Umbilical cord (tissue), 2 donors: ENCODE results near the gene ANK2. TPM values are rescaled to one million over a fixed set of nuclear protein-coding genes. Genes with fewer than 3 reads are reported as not detected.

Experiments
- DNase-seq: peaks from one replicate; pipeline ENCODE4 v3.0.0-alpha.2; 2015; ENCODE audit warnings: low spot score
- total RNA-seq: library from RNA; depleted of rRNA; stranded (reverse); fragments of >200 nt; gene quantifications from one replicate; pipeline ENCODE4 v1.2.3, GENCODE V29; 2014; ENCODE audit warnings: low replicate concordance; ENCODE audit not compliant: insufficient read depth

The ANK2 gene
- total RNA-seq, 1 donor from 2014 or later = 36.8 TPM

DNA sequence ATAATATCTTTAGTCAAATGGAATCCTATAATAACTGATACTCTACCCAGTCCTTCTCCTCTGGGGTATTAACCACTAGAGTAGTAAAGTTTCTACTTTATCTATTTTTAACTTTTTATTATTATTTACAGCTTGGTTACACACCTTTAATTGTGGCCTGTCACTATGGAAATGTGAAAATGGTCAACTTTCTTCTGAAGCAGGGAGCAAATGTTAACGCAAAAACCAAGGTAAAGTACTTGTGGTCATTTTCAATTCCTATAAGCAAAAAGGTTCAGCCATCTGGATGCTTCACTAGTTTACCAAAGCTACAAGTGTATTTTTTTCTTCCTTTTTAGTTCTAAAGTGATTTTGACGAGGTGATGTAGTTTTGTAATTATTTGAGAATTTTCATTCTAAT, 238.8 kb downstream of the ANK2 start:
- DNase-seq = no peak

GRCh38 chr4:113288696-113289095, 239.2 kb downstream of the ANK2 start:
- DNase-seq = peak; percentile 63

DNA sequence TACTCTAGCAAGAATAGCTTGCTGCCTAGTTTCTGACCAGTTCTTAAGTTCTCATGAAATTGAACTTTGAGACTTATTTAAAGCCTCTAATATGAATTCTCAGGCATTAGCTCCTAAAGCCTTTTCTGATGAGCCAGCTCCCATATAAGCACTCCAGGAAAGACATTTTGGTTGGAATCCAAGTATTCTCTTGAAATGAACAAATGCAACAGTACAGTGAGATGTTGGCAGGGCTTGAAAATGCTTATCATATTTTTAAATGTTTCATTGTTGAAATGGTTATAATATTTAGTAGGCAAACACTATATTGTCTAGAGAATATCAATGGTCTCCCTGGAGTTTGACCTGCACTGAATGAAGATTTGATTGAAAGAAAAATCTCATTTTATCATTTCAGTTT, 240.3 kb downstream of the ANK2 start:
- DNase-seq = peak; percentile 76

- DNase-seq = no peak
These were observed 241.2 kb downstream of the ANK2 start for GRCh38 chr4:113290666-113291065.

GRCh38 chr4:113292371-113293042, 243.1 kb downstream of the ANK2 start:
- peak; percentile 35 for DNase-seq

DNA sequence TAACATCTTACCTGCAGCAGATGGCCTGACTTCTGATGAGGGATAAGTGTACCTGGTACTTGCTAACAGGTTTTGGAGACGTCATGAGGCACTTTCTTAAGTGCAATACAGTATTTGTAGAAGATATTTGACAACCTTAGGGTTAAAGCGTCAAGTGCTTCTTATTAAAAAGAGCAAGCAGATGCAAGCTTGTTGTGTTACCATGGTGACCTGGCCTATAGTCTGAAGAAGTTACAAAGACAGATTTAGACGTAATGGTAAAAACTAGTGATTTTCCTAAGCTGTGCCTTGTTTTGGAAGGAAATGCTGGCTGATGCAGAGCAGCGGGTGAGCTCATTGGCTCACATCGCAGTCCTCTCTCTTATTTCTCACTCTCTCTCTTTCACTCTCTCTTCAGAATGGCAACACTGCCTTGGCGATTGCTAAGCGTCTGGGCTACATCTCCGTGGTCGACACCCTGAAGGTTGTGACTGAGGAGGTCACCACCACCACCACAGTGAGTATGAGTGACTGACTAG, 243.6 kb downstream of the ANK2 start:
- DNase-seq = peak; percentile 78

- DNase-seq = no peak
These were observed 244.2 kb downstream of the ANK2 start for GRCh38 chr4:113293674-113294073.

GRCh38 chr4:113294908-113295307, 245.5 kb downstream of the ANK2 start:
- DNase-seq = no peak

DNA sequence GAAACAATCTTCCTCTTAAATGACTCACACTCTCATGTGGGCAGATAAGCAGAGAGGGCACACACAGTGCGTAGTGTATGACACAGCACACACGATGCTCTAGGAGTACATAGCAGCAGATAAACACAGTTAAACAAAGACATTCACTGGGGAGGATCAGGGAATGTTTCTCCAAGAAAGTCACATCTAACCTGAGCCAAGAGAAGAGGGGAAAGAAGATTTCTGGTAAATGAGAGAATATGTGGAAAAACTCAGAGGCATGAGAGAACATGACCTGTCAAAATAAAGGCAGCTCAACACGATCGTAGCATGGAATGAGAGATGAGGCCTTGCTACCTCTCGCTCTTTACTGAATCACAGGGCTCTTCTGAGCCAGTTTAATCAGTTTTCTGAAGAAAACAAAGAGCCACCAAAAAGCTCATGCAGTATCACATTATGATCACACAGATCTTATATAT, 251.0 kb downstream of the ANK2 start:
- DNase-seq = no peak

DNA sequence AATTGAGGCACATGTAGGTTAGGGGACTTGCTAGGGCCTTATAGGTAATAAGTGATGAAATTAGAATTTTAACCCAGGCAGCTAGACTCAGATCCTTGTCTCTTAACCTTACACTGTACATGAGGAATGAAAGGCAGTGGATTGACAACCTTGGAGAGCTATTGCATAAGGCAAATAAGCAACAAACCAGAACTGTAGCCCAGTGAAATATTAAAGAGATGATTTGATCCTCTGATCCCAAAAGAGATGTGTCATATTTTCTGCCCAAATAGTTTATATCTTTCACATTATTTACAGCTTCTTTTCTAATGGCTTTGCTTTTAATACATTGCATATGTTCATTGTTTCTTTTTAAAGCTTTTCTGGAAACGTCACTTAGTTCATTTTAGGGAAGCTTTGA, 252.6 kb downstream of the ANK2 start:
- no peak for DNase-seq

DNA sequence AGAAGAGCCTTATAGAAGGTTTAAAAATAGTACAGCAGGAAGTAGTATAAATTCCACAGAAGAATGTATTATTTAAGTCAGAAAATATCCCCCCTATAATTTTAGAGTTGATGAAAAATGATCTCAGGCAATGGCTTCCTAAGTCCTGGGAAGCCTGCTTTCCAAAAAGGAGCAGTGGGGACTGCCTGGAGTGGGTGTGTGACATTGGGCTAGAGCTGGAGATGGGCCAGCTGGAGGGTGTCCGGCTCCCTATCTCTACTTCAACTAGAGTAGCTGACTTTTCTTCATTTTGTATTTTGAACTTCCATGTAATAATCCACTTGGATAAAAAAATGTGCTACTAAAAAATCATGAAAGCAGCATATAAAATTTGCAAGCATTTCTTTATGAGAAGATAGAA, 253.9 kb downstream of the ANK2 start:
- no peak for DNase-seq

GRCh38 chr4:113311047-113311446, 261.6 kb downstream of the ANK2 start:
- DNase-seq = no peak

DNA sequence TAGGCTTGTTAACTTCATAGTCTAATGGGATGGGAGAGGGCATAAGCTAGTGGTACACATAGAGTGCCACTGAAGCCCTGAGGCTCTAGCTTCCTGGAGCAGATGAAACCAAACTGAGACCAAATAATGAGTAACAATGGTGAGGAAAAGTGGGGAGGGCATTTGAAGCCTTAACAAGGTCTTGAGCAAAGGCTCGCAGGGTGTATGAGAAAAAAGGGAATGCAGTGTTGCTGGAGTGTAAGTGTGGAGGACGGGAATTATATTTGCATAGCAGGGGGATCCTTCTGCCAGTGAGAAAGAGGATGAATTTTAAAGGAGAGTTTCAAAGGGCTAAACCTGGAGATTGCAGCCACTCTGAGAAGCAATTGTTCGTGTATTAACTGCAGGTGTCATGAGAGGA, 263.1 kb downstream of the ANK2 start:
- no peak for DNase-seq

DNA sequence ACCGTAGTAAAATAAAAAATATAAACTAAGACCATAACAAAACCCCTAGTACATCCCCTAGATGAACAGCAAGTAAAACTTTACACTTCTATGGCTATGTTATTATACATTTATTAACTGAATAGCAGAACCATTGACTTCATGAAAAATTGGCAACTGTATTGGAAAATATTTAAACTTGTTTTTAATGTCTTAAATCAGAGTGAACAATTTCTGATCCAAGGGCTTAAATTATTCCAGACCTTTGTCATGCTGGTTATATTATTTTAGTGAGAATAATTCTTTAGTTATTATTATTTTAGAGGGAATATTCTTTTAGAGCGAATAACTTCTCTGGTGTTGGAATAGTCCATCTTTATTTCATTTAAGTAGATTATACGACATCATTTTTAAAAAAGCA, 265.0 kb downstream of the ANK2 start:
- no peak for DNase-seq

DNA sequence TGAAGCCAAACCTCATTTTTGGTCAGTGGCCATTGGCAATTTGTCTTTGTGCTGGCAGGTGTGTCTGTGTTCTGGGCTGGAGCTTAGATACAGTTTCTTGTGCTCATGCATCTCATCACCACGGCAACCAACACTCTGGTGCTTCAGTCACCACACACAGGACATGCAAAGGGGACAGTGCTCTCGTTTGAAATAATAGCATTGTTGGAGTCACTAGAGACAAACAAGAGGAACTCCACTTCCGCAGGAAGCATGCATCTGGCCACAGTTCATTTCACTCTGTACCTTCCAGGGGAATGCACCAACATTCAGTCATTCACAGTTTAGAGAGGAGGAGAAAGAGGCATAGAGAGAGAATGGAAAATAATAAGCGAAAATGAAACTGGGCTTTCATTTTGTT, 267.4 kb downstream of the ANK2 start:
- DNase-seq = no peak

DNA sequence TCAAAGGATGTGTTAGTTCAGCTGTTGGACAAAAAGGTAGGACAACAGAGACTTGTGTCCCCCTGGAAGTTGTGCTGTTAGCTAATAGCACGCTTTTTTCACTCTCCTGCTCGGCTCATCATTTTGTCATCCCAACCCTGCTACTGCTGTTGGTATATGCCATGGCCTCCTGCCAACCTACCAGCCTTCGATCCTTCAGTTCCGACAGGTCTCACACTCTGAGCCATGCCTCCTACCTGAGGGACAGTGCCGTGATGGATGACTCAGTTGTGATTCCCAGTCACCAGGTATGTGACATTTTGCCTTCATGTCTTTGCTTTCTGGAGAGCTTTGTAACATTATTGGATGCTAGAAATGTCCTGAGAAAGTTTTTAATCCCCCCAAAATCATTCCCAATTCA, 268.1 kb downstream of the ANK2 start:
- DNase-seq = no peak

GRCh38 chr4:113322736-113323135, 273.3 kb downstream of the ANK2 start:
- DNase-seq = no peak

DNA sequence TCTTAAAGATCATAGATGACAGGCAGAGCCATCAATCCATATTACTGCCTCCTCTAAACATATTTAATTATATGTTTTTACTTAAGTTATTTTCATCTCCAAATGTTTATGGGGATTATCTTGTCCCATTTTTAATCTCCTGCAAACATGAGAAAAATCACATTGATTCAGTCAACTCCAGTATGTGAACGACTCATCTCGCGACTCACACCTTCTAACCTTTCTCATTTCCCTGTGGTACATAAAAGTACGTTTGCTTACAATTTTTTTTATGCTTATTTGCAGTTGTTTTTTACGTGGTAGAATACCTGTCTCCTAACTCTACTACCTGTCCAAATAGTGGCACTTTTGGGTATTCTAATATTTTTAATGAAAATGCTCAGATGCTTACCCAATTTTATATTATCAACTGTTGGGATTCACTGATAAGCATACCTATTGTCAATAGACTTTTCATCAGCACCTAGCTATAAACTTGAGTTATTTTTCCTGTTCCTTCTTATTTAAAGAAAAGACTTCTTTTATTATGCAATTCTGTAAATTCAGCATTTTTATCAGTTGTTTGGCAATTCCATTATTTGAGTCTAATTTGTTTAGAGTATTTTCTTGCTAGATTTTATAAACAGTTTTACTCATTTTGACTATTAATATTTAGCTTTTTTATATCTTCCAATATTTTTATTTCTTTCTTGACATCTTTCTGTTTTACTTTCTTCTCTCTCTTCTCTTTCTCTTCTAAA, 276.6 kb downstream of the ANK2 start:
- DNase-seq = no peak

DNA sequence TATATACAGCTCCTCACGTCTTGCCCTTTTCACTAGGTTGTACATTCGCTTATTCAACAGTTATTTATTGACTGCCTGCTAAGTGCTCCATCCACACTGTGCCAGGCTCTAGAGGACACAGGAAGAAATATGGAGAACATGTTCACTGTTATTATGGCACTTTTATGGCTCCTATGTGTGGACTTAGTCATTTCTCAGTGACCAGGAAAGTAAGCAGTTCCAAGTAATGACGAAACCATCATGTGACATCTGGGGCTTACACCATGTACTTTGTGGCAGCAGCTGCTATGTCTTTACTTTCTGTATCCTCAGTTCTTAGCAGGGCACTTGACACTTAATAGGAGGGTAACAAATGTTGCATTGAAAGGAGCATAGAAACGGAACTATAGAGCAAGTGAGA, 278.0 kb downstream of the ANK2 start:
- no peak for DNase-seq

DNA sequence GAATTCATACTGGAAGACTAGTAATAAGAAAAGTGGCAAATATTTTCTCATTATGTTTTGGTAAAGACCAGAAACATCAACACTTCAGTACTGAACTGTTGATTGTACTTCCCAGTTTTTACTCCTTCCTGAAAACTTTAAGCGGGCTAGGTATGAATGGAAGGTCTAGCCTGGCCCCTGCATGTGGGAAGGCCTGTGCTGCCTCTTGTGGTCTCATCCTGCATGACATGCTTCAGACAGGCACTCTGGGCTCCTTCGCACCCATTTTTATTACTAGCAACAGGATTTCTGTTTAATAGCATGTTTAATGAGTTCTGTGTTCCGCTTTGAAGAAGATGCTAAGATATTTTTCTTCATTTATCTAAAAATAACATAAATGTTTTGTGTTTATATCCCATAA, 279.1 kb downstream of the ANK2 start:
- no peak for DNase-seq

GRCh38 chr4:113330200-113330599, 280.7 kb downstream of the ANK2 start:
- no peak for DNase-seq

GRCh38 chr4:113331811-113332210, 282.4 kb downstream of the ANK2 start:
- no peak for DNase-seq

GRCh38 chr4:113332701-113333100, 283.2 kb downstream of the ANK2 start:
- DNase-seq = no peak
